Keratinocyte (primary cell): ENCODE measurements around the gene ENO2. TPM values are rescaled to one million over a fixed set of nuclear protein-coding genes. Genes with fewer than 3 reads are reported as not detected.

ENCODE experiments used
- DNase-seq: peaks from one replicate; pipeline ENCODE4 v3.0.0-alpha.2; 2011; ENCODE audit warnings: low read depth, missing footprints, low spot score
- FAIRE-seq: peaks from 2 replicates; lab custom pipeline; 2011; peaks lifted over from hg19 to GRCh38; lab: Jason Lieb, UNC
- H2AFZ ChIP-seq: 2 replicates; pipeline ENCODE4 v1.6.0; 2012; ENCODE audit warnings: low read length, control low read depth, inconsistent platforms; ENCODE audit not compliant: control insufficient read depth
- H3K27ac ChIP-seq: 2 replicates; pipeline ENCODE4 v1.5.1; 2011; ENCODE audit warnings: low read length; ENCODE audit not compliant: control insufficient read depth, insufficient read depth
- H3K27me3 ChIP-seq: 3 replicates; pipeline ENCODE4 v1.6.0; 2011; ENCODE audit warnings: low read length; ENCODE audit not compliant: control insufficient read depth, insufficient read depth; ENCODE audit errors: extremely low read depth
- H3K36me3 ChIP-seq, 2 experiments: 2 replicates in 1 of 2; 3 replicates in 1 of 2; pipeline ENCODE4 v1.5.1; 2011; ENCODE audit warnings: low read length in 2 of 2, mild to moderate bottlenecking in 1 of 2; ENCODE audit not compliant: control insufficient read depth in 2 of 2, insufficient read depth in 2 of 2; ENCODE audit errors: extremely low read depth in 1 of 2
- H3K4me1 ChIP-seq: 3 replicates; pipeline ENCODE4 v1.5.1; 2011; ENCODE audit warnings: low read length; ENCODE audit not compliant: control insufficient read depth, insufficient read depth; ENCODE audit errors: extremely low read depth
- H3K4me2 ChIP-seq: 3 replicates; pipeline ENCODE4 v1.6.0; 2011; ENCODE audit warnings: low read depth, low read length; ENCODE audit not compliant: control insufficient read depth, insufficient read depth; ENCODE audit errors: extremely low read depth
- H3K4me3 ChIP-seq, 3 experiments: fragments of 200-600 bp in 1 of 3; sonication (generic) in 1 of 3; 2 replicates in 2 of 3; 3 replicates in 1 of 3; pipeline ENCODE4 v1.5.1; 2011 to 2016; ENCODE audit warnings: low read length in 3 of 3, mild to moderate bottlenecking in 3 of 3, control low read depth in 2 of 3, inconsistent platforms in 1 of 3, low read depth in 1 of 3, mixed read lengths in 1 of 3, mixed run types in 1 of 3, moderate library complexity in 1 of 3; ENCODE audit not compliant: control insufficient read depth in 2 of 3, insufficient read depth in 2 of 3; ENCODE audit errors: extremely low read depth in 1 of 3
- H3K79me2 ChIP-seq: 2 replicates; pipeline ENCODE4 v1.6.0; 2012; ENCODE audit warnings: low read length; ENCODE audit not compliant: control insufficient read depth, insufficient read depth
- H3K9ac ChIP-seq: 3 replicates; pipeline ENCODE4 v1.6.0; 2011; ENCODE audit warnings: low read length; ENCODE audit not compliant: control insufficient read depth, insufficient read depth; ENCODE audit errors: extremely low read depth
- H3K9me1 ChIP-seq: 3 replicates; pipeline ENCODE4 v1.6.0; 2011; ENCODE audit warnings: low read length; ENCODE audit not compliant: control insufficient read depth, insufficient read depth; ENCODE audit errors: extremely low read depth
- H3K9me3 ChIP-seq: 2 replicates; pipeline ENCODE4 v1.5.1; 2012; ENCODE audit warnings: low read depth, low read length; ENCODE audit not compliant: control insufficient read depth
- H4K20me1 ChIP-seq: 3 replicates; pipeline ENCODE4 v1.6.0; 2011; ENCODE audit warnings: low read length; ENCODE audit not compliant: control insufficient read depth, insufficient read depth; ENCODE audit errors: extremely low read depth
- CTCF ChIP-seq, 3 experiments: IDR thresholded peaks in 1 of 3; conservative IDR thresholded peaks in 1 of 3; optimal IDR thresholded peaks in 1 of 3; 2 replicates in 2 of 3; 3 replicates in 1 of 3; pipeline versions ENCODE3 to v1.5.1; 2011; ENCODE audit warnings: low read length in 3 of 3, mild to moderate bottlenecking in 3 of 3, moderate library complexity in 2 of 3, control low read depth in 1 of 3, inconsistent platforms in 1 of 3; ENCODE audit not compliant: insufficient read depth in 2 of 3; ENCODE audit errors: extremely low read depth in 1 of 3
- EZH2 ChIP-seq: IDR thresholded peaks from one replicate; pipeline ENCODE4 v1.6.1; 2012; ENCODE audit warnings: inconsistent platforms, mild to moderate bottlenecking, low read length, moderate library complexity
- dilution Hi-C: fragments of 300-500 bp; cut with MboI; formaldehyde crosslinking; loops from one replicate; pipeline ENCODE4 v1.7.0; 2020; ENCODE audit warnings: low sequenced_read_pairs; ENCODE audit not compliant: extremely low pct_ligation_motif_present
- polyA plus RNA-seq, 5 experiments: library from polyadenylated mRNA; depleted of rRNA in 3 of 5; stranded (reverse) in 3 of 5; stranded (forward) in 1 of 5; unstranded in 1 of 5; fragments of >200 nt; gene quantifications; 1 replicate in 1 of 5; 2 replicates in 3 of 5; 3 replicates in 1 of 5; pipeline versions ENCODE4 v1.2.1 to v1.2.3, GENCODE V29; 2011 to 2012; ENCODE audit warnings: missing spikeins in 2 of 5, low read depth in 1 of 5, low replicate concordance in 1 of 5

ENO2 gene
- polyA plus RNA-seq, 1 donor (not counting 4 experiments of a cell fraction or from before 2014, with no cell fraction given): 1.7 TPM

- no peak overlapping the region for H3K4me3 ChIP-seq
- no peaks in the 10 kb centered on the region for H3K9me1 ChIP-seq
- TF ChIP-seq CTCF (optimal IDR thresholded peaks at IDR 0.05 in 1 of 3, IDR thresholded peaks at IDR 0.05 in 1 of 3, conservative IDR thresholded peaks at IDR 0.05 in 1 of 3; ENCODE audit: extremely low read depth in 1 of 3, insufficient read depth in 2 of 3, low read length in 3 of 3): no peak
- no peak for TF ChIP-seq EZH2
- H3K9me3 ChIP-seq: no peaks in the 10 kb centered on the region
- FAIRE-seq (no peak), DNase-seq (no peak)
- peaks cover 0 to 1% of the 10 kb centered on the region in 2 experiments for H3K36me3 ChIP-seq
- peaks cover 16% of the 10 kb centered on the region for H3K4me1 ChIP-seq
- dilution Hi-C loops: no loop called here
- no peak overlapping the region for H2AFZ ChIP-seq
- H3K4me2 ChIP-seq: no peak overlapping the region
- no peaks in the 10 kb centered on the region for H3K79me2 ChIP-seq
- H4K20me1 ChIP-seq: no peaks in the 10 kb centered on the region
- H3K27ac ChIP-seq: no peak overlapping the region
- no peaks in the 10 kb centered on the region for H3K27me3 ChIP-seq
- no peak overlapping the region for H3K9ac ChIP-seq
Measured at GRCh38 chr12:6955108-6956020, 41.0 kb downstream of the ENO2 start.

GRCh38 chr12:6956021-6956727 lies 41.8 kb downstream of the ENO2 start:
- peaks cover 18% of the 10 kb centered on the region for H3K4me1 ChIP-seq
- H3K9me3 ChIP-seq: no peaks in the 10 kb centered on the region
- H4K20me1 ChIP-seq: no peaks in the 10 kb centered on the region
- no peaks in the 10 kb centered on the region for H3K27me3 ChIP-seq
- no peak overlapping the region for H3K4me2 ChIP-seq
- dilution Hi-C loops: no loop called here
- no peak overlapping the region for H3K9ac ChIP-seq
- no peaks in the 10 kb centered on the region for H3K9me1 ChIP-seq
- no peak overlapping the region for H2AFZ ChIP-seq
- H3K79me2 ChIP-seq: no peaks in the 10 kb centered on the region
- H3K27ac ChIP-seq: no peak overlapping the region
- DNase-seq (no peak), FAIRE-seq (no peak)
- TF ChIP-seq CTCF (optimal IDR thresholded peaks at IDR 0.05 in 1 of 3, IDR thresholded peaks at IDR 0.05 in 1 of 3, conservative IDR thresholded peaks at IDR 0.05 in 1 of 3; ENCODE audit: extremely low read depth in 1 of 3, insufficient read depth in 2 of 3, low read length in 3 of 3) (no peak), EZH2 (no peak)
- peaks cover 0 to 1% of the 10 kb centered on the region in 2 experiments for H3K36me3 ChIP-seq
- no peak overlapping the region for H3K4me3 ChIP-seq
